Measurements from ENCODE around the gene TNPO3. TPM values are rescaled to one million over a fixed set of nuclear protein-coding genes. Genes with fewer than 3 reads are reported as not detected.

TNPO3 gene
- polyA plus RNA-seq, 1 of the 3 experiments (the other 2 are of a cell fraction), result 27.8 TPM

DNA sequence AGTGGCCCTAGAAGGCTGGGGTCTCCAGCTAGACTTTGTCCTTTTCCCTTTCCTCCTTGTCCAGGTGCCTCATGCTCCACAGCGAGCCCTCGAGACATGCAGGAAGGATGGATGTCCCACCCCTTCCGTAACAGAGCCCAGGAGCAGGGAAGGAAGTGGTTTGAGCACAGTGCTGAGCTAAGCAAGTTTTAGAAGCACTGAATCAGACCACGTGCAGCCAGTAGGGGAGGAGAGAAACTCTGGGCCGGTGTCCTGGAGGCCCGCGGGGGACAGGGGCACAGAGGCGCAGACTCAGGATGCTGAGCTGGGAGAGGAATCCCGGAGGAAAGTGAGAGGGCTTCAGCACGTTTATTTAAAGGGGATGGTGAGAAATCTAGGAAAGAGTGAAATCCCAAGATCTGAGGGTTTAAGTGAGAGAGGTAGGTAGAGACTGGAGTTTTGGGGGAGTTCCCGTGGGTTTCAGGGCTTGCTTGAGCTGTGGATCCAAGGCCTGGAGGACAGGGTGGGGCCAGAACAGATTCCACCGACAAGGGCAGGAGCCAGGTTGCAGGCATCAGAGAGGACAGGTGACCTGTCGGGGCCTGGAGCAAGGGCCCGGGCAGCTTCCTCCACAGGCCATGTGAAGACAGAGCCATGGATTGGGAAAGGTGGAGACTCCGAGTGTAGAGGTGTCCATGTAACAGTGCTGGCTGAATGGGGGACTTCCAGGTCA lies 121.6 kb downstream of the TNPO3 start:
- ChIA-PET POLR2A (no interaction called here), CTCF (interaction anchor here (0.6 to 2.3 kb wide), 10 partner anchors 10 to 473 kb away, joined by 3 to 8 read pairs (median 3); no protein-coding TSS in a partner anchor)
- no peak overlapping the region for H3K4me3 ChIP-seq (ENCODE audit: low read depth in 2 of 2, low read length in 1 of 2)
- H3K4me1 ChIP-seq (ENCODE audit: control insufficient read depth in 1 of 2, insufficient read depth in 2 of 2, low read depth in 1 of 2, low read length in 1 of 2), result peaks cover under 1 to 7% of the 10 kb centered on the region in 2 experiments; a peak in 1 of 4 replicates
- no peaks in the 10 kb centered on the region for H4K20me1 ChIP-seq (ENCODE audit: insufficient read depth)
- peaks cover 38% of the 10 kb centered on the region for H3K27me3 ChIP-seq (ENCODE audit: insufficient read depth)
- no peak overlapping the region for H3K4me2 ChIP-seq
- H3K79me2 ChIP-seq (ENCODE audit: insufficient read depth), result no peaks in the 10 kb centered on the region
- no peak for DNase-seq
- WGBS (ENCODE audit: low lambda C conversion rate), result 78% methylated on average over 15 of the region's 15 CpGs
- peaks cover 3% of the 10 kb centered on the region for H3F3A ChIP-seq (replicated peaks; ENCODE audit: insufficient read depth)
- H3K9me2 ChIP-seq, result no peaks in the 10 kb centered on the region
- no peak overlapping the region for H3K9ac ChIP-seq
- no peaks in the 10 kb centered on the region for H3K9me3 ChIP-seq
- no peak overlapping the region for H2AFZ ChIP-seq (ENCODE audit: low read depth)
- H3K27ac ChIP-seq (ENCODE audit: low read depth in 2 of 2, low read length in 1 of 2), result no peak overlapping the region
- TF ChIP-seq, protein P1, sequence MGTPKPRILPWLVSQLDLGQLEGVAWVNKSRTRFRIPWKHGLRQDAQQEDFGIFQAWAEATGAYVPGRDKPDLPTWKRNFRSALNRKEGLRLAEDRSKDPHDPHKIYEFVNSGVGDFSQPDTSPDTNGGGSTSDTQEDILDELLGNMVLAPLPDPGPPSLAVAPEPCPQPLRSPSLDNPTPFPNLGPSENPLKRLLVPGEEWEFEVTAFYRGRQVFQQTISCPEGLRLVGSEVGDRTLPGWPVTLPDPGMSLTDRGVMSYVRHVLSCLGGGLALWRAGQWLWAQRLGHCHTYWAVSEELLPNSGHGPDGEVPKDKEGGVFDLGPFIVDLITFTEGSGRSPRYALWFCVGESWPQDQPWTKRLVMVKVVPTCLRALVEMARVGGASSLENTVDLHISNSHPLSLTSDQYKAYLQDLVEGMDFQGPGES (IDR thresholded peaks at IDR 0.05; ENCODE audit: low read depth, low read length), result no peak
- H3K36me3 ChIP-seq (replicated peaks in 1 of 2; ENCODE audit: control insufficient read depth in 1 of 2, insufficient read depth in 2 of 2, low read length in 1 of 2), result no peaks in the 10 kb centered on the region

DNA sequence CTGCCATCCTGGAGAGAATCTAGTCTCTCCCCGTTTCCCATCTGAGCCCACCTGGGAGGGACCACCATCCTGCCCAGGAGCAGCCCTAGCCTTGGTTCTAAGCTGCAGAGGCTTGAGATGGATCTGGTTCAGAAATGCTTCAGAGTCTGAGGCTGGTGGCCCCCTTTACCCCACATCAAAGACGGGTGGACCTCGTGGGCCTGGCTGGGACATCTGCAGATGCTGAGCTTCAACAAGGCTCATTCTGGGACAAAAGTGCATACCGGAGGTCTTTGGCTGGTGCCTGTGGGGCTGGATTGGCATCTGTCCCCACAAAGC lies 122.1 kb downstream of the TNPO3 start:
- no peaks in the 10 kb centered on the region for H3K36me3 ChIP-seq (replicated peaks in 1 of 2; ENCODE audit: control insufficient read depth in 1 of 2, insufficient read depth in 2 of 2, low read length in 1 of 2)
- H3K79me2 ChIP-seq (ENCODE audit: insufficient read depth), result no peaks in the 10 kb centered on the region
- H3F3A ChIP-seq (replicated peaks; ENCODE audit: insufficient read depth), result peaks cover 3% of the 10 kb centered on the region
- H3K4me3 ChIP-seq (ENCODE audit: low read depth in 2 of 2, low read length in 1 of 2), result no peak overlapping the region
- H4K20me1 ChIP-seq (ENCODE audit: insufficient read depth), result no peaks in the 10 kb centered on the region
- H3K4me2 ChIP-seq, result no peak overlapping the region
- H3K27me3 ChIP-seq (ENCODE audit: insufficient read depth), result peaks cover 33% of the 10 kb centered on the region
- no peaks in the 10 kb centered on the region for H3K9me3 ChIP-seq
- TF ChIP-seq NRF1 (IDR thresholded peaks at IDR 0.05; ENCODE audit: low read depth, low read length) (no peak), FOSL2 (IDR thresholded peaks at IDR 0.05; ENCODE audit: borderline replicate concordance, low read depth) (no peak), POLR2AphosphoS5 (IDR thresholded peaks at IDR 0.05; ENCODE audit: low read depth, low read length) (no peak), RCOR1 (IDR thresholded peaks at IDR 0.05; ENCODE audit: low read length) (no peak), TAF1 (IDR thresholded peaks at IDR 0.05; ENCODE audit: borderline replicate concordance, low read depth, low read length) (no peak), FOXJ3 (CRISPR knock-in tag; IDR thresholded peaks at IDR 0.05) (no peak), MEF2A (IDR thresholded peaks at IDR 0.05; ENCODE audit: borderline replicate concordance, low read depth) (no peak), SMC3 (IDR thresholded peaks at IDR 0.05; ENCODE audit: low read depth, low read length) (no peak), RAD21 (IDR thresholded peaks at IDR 0.05; ENCODE audit: low read length) (no peak), EZH2phosphoT487 (IDR thresholded peaks at IDR 0.05; ENCODE audit: borderline replicate concordance, low read depth) (no peak), TCF12 (IDR thresholded peaks at IDR 0.05) (no peak), RXRA (IDR thresholded peaks at IDR 0.05; ENCODE audit: borderline replicate concordance, low read depth) (no peak), JUND (IDR thresholded peaks at IDR 0.05) (no peak), GABPA (IDR thresholded peaks at IDR 0.05; ENCODE audit: low read depth) (no peak), CHD2 (IDR thresholded peaks at IDR 0.05; ENCODE audit: low read length, partially characterized antibody) (no peak)
- TF ChIP-seq, protein P2, sequence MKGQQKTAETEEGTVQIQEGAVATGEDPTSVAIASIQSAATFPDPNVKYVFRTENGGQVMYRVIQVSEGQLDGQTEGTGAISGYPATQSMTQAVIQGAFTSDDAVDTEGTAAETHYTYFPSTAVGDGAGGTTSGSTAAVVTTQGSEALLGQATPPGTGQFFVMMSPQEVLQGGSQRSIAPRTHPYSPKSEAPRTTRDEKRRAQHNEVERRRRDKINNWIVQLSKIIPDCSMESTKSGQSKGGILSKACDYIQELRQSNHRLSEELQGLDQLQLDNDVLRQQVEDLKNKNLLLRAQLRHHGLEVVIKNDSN (IDR thresholded peaks at IDR 0.05; ENCODE audit: borderline replicate concordance, low read depth), result no peak
- TF ChIP-seq, protein P3, sequence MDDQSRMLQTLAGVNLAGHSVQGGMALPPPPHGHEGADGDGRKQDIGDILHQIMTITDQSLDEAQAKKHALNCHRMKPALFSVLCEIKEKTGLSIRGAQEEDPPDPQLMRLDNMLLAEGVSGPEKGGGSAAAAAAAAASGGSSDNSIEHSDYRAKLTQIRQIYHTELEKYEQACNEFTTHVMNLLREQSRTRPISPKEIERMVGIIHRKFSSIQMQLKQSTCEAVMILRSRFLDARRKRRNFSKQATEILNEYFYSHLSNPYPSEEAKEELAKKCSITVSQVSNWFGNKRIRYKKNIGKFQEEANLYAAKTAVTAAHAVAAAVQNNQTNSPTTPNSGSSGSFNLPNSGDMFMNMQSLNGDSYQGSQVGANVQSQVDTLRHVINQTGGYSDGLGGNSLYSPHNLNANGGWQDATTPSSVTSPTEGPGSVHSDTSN (IDR thresholded peaks at IDR 0.05), result no peak
- TF ChIP-seq, protein P4, sequence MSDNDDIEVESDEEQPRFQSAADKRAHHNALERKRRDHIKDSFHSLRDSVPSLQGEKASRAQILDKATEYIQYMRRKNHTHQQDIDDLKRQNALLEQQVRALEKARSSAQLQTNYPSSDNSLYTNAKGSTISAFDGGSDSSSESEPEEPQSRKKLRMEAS (IDR thresholded peaks at IDR 0.05; ENCODE audit: low read depth), result no peak
- TF ChIP-seq, protein P5, sequence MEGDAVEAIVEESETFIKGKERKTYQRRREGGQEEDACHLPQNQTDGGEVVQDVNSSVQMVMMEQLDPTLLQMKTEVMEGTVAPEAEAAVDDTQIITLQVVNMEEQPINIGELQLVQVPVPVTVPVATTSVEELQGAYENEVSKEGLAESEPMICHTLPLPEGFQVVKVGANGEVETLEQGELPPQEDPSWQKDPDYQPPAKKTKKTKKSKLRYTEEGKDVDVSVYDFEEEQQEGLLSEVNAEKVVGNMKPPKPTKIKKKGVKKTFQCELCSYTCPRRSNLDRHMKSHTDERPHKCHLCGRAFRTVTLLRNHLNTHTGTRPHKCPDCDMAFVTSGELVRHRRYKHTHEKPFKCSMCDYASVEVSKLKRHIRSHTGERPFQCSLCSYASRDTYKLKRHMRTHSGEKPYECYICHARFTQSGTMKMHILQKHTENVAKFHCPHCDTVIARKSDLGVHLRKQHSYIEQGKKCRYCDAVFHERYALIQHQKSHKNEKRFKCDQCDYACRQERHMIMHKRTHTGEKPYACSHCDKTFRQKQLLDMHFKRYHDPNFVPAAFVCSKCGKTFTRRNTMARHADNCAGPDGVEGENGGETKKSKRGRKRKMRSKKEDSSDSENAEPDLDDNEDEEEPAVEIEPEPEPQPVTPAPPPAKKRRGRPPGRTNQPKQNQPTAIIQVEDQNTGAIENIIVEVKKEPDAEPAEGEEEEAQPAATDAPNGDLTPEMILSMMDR (IDR thresholded peaks at IDR 0.05), result no peak
- no peak overlapping the region for H3K9ac ChIP-seq
- H2AFZ ChIP-seq (ENCODE audit: low read depth), result no peak overlapping the region
- CTCF ChIA-PET, result interaction anchor here (0.7 to 2.3 kb wide), 7 partner anchors 12 to 366 kb away, joined by 3 to 8 read pairs (median 3); no protein-coding TSS in a partner anchor
- H3K4me1 ChIP-seq (ENCODE audit: control insufficient read depth in 1 of 2, insufficient read depth in 2 of 2, low read depth in 1 of 2, low read length in 1 of 2), result peaks cover 0 to 4% of the 10 kb centered on the region in 2 experiments; a peak in 1 of 4 replicates
- H3K9me2 ChIP-seq, result no peaks in the 10 kb centered on the region
- POLR2A ChIA-PET, result no interaction called here
- H3K27ac ChIP-seq (ENCODE audit: low read depth in 2 of 2, low read length in 1 of 2), result no peak overlapping the region
- no peak for DNase-seq
- WGBS (ENCODE audit: low lambda C conversion rate), result 58% methylated on average over 4 of the region's 4 CpGs

Measured in SK-N-SH (cell line).